ENCODE data around the gene PRM3. TPM values are rescaled to one million over a fixed set of nuclear protein-coding genes. Genes with fewer than 3 reads are reported as not detected.
"Not testable (repeated sequence)": the region's sequence is repeated elsewhere in the genome, so short reads cannot be mapped to it uniquely, and the experiment has no call there.

PRM3 gene
- total and polyA plus RNA-seq, 2 of the 8 experiments (the other 6 are each of a cell fraction or from before 2014, with no cell fraction given), result not detected

DNA sequence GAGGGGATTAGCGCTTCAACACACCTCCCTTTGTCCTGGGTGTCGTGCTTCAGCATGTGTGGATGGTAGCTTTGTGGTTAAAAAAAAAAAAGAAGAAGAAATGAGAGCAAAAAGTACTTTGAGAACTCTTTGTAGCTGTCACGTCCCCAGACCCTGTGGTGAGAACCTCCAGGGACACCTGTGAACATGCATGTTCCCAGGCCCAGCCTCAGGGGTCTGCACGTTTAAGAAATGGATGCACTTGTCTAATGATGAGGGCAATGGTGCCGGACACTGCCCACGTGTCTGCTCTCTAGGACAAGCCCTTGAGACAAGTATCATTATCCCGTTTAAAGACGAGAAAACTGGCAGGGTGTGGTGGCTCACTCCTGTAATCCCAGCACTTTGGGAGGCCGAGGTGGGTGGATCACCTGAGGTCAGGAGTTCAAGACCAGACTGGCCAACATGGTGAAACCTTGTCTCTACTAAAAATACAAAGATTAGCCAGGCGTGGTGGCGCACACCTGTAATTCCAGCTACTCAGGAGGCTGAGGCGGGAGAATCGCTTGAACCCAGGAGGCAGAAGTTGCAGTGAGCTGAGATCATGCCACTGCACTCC lies 25.6 kb upstream of the PRM3 start:
- H3K9me3 ChIP-seq (ENCODE audit: insufficient read depth in 2 of 2, low read depth in 1 of 2, low read length in 1 of 2); H3K36me3 ChIP-seq (ENCODE audit: control insufficient read depth in 2 of 4, insufficient read depth in 4 of 4, low read length in 3 of 4); H3K56ac ChIP-seq (replicated peaks; ENCODE audit: insufficient read length, low read depth, low read length); H4K20me1 ChIP-seq (replicated peaks in 1 of 2; ENCODE audit: control insufficient read depth in 1 of 2, insufficient read depth in 2 of 2, low read length in 2 of 2); H2AFZ ChIP-seq (ENCODE audit: low read length); H3K4me3 ChIP-seq (ENCODE audit: extremely low read depth in 1 of 4, insufficient read depth in 2 of 4, low read depth in 3 of 4, low read length in 4 of 4); H3K23me2 ChIP-seq (ENCODE audit: low read depth, low read length); H3K27ac ChIP-seq (ENCODE audit: low read depth, low read length); H4K8ac ChIP-seq (ENCODE audit: extremely low read depth, insufficient read depth, low read length); H2AK5ac ChIP-seq (ENCODE audit: low read depth, low read length); DNase-seq (ENCODE audit: low read depth in 1 of 2, low spot score in 2 of 2); H3K4me2 ChIP-seq (ENCODE audit: insufficient read depth in 1 of 2, low read depth in 2 of 2, low read length in 2 of 2); H4K5ac ChIP-seq (ENCODE audit: insufficient read length, low read depth, low read length); FAIRE-seq; H2BK5ac ChIP-seq (ENCODE audit: low read depth, low read length); H3K14ac ChIP-seq (ENCODE audit: insufficient read length); H3K4ac ChIP-seq (replicated peaks; ENCODE audit: insufficient read length, low read depth, low read length); H3K9ac ChIP-seq (replicated peaks in 1 of 4; ENCODE audit: extremely low read depth in 1 of 4, low read depth in 3 of 4, low read length in 3 of 4); H3K23ac ChIP-seq (ENCODE audit: insufficient read length); H4K91ac ChIP-seq (replicated peaks; ENCODE audit: insufficient read length, low read length); H3K4me1 ChIP-seq (replicated peaks in 1 of 4; ENCODE audit: control insufficient read depth in 3 of 4, insufficient read depth in 4 of 4, low read length in 3 of 4); H3K18ac ChIP-seq (ENCODE audit: extremely low read depth, low read length); H3K27me3 ChIP-seq (replicated peaks in 1 of 4; ENCODE audit: control insufficient read depth in 3 of 4, extremely low read depth in 1 of 4, insufficient read depth in 3 of 4, low read length in 3 of 4); H3K79me1 ChIP-seq (ENCODE audit: low read depth, low read length); H3K79me2 ChIP-seq (ENCODE audit: control insufficient read depth in 1 of 2, insufficient read depth in 2 of 2, low read length in 2 of 2): not testable (repeated sequence)
- Histone ChIP-seq H2BK20ac (ENCODE audit: low read length) (0 out of 2 replicates have a peak overlapping the region, but pooled peaks have one; percentile 18), H2BK12ac (ENCODE audit: low read depth, low read length) (peak overlapping the region; percentile 68; the same call in 1 of the 2 replicates), H2BK15ac (ENCODE audit: low read length) (0 out of 2 replicates have a peak overlapping the region, but pooled peaks have one; percentile 88), H2BK120ac (replicated peaks; ENCODE audit: low read depth, low read length) (peak overlapping the region; percentile 69)
- ChIA-PET POLR2A (ENCODE audit: partially characterized antibody) (interaction anchor here (1.2 to 2.5 kb wide), 4 partner anchors 9 to 30 kb away, joined by 4 to 10 read pairs (median 6); no protein-coding TSS in a partner anchor), CTCF (ENCODE audit: partially characterized antibody) (interaction anchor here (0.6 to 3.8 kb wide), 5 partner anchors 11 to 1424 kb away, joined by 3 to 13 read pairs (median 3); partner anchors contain the start of gene SOCS1)
- 95% methylated on average over 12 of the region's 13 CpGs; no CpG with 5 or more reads in 1 of the 2 experiments for WGBS, 2 experiments (ENCODE audit: extremely low coverage in 1 of 2, insufficient coverage in 1 of 2, insufficient read length in 1 of 2, insufficient replicate concordance in 2 of 2, low coverage in 1 of 2, low lambda C conversion rate in 2 of 2, missing lambda C conversion rate in 1 of 2)
